GM12875 (cell line): ENCODE measurements around the gene PDE1C.

Source experiments
- H3K4me3 ChIP-seq: one replicate; pipeline ENCODE4 v1.5.1; 2011; ENCODE audit warnings: low read depth, low read length, control low read depth
- CTCF ChIP-seq: IDR thresholded peaks from 2 replicates; pipeline ENCODE4 v1.5.1; 2011; ENCODE audit warnings: low read depth, mild to moderate bottlenecking, control low read depth, inconsistent platforms, low read length, moderate library complexity, borderline replicate concordance; ENCODE audit not compliant: insufficient read depth

PDE1C gene

GRCh38 chr7:31788445-31788844 lies 281.8 kb downstream of the PDE1C start:
- no peak overlapping the region for H3K4me3 ChIP-seq
- TF ChIP-seq CTCF = no peak

DNA sequence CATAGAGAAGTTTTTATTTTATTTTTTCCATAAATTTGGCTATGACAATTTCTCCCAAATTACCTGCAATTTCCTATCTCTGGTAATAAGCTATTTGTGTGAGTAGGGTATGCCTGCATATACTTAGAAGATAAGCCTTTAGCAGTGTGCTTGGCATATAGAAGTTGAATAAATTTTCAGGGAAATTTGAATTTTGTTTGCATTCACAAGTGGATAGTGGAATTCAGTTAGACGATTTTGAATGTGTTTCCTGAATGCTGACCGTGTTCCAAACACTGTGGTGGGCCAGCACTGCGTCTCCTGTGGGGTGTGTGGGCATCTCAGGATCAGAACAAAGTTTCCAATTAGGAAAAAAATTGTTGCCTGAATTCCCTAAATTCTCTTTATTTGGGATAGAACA lies 283.9 kb downstream of the PDE1C start:
- no peak for TF ChIP-seq CTCF
- no peak overlapping the region for H3K4me3 ChIP-seq

- no peak for TF ChIP-seq CTCF
- no peak overlapping the region for H3K4me3 ChIP-seq
Observed at GRCh38 chr7:31785101-31785500, 285.1 kb downstream of the PDE1C start.

DNA sequence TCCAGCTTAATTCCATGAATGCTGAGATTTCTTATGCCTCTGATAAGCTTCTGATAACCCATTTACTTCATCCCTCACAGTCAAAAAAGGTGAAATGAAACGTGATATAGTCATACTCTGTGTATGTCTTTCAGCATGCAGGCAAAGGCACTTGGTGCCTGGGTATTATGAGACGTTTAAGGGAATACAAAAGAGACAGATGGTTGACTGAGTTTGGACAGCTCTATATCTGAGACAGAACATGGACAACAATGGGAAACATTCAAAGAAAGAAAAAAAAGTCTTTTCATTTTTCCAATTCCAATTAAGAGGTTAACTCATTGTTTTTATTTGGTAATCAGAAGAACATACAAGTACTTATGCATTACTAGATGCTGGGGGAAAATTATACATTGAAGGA lies 287.0 kb downstream of the PDE1C start:
- H3K4me3 ChIP-seq = no peak overlapping the region
- no peak for TF ChIP-seq CTCF

- no peak overlapping the region for H3K4me3 ChIP-seq
- TF ChIP-seq CTCF = peak; percentile 72
Observed at GRCh38 chr7:31782411-31782991, 287.7 kb downstream of the PDE1C start.

GRCh38 chr7:31778296-31778695 lies 291.9 kb downstream of the PDE1C start:
- no peak for TF ChIP-seq CTCF

GRCh38 chr7:31776616-31777015 lies 293.6 kb downstream of the PDE1C start:
- no peak overlapping the region for H3K4me3 ChIP-seq
- TF ChIP-seq CTCF = no peak

More at GRCh38 chr7:31778296-31778695, 291.9 kb downstream of the PDE1C start:
- H3K4me3 ChIP-seq = no peak overlapping the region
